Activated CD4-positive, alpha-beta T cell treated with anti-CD3 and anti-CD28 coated beads for 4 hours (primary cell): ENCODE data around the gene SERPINB10.
A peak's percentile ranks its signal among the peaks of the same experiment; 100 is the strongest.

Experiments used
- DNase-seq, 2 donors: peaks; one replicate each; pipeline ENCODE4 v3.0.0-alpha.2; 2020

Gene SERPINB10

GRCh38 chr18:63951302-63951705 is 43.5 kb downstream of the SERPINB10 start:
- DNase-seq = no peak

- DNase-seq = no peak
Measured at GRCh38 chr18:63953811-63954210, 46.1 kb downstream of the SERPINB10 start.

GRCh38 chr18:63956755-63957154 is 49.0 kb downstream of the SERPINB10 start:
- no peak for DNase-seq

- no peak for DNase-seq
Measured at GRCh38 chr18:63960891-63961290, 53.1 kb downstream of the SERPINB10 start.

DNA sequence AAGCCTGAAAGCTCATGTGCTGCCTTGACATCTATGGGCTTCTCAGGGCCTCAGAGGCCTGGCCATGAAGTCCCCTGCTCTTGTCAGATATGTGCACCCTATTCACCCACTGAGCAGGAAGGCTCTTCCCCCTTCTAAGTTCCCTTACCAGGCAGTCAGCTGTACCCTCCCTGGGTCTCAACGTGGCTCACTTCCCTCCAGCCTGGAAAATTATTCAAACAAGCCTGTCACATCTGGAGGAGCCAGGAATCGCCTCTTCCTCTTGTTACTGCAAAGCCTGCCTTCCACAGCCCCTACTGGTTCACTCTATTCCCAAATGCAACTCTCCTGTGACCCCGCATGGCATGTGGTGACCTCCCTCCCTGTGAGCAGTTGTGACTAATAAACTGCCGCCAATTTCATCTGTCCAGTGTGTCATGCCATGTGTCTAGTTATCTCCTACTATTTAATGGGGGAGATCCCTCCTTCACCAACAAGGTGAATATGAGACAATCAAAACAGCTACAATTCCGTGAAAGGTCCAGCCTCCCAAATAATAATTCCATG is 53.8 kb downstream of the SERPINB10 start:
- DNase-seq = no peak

DNA sequence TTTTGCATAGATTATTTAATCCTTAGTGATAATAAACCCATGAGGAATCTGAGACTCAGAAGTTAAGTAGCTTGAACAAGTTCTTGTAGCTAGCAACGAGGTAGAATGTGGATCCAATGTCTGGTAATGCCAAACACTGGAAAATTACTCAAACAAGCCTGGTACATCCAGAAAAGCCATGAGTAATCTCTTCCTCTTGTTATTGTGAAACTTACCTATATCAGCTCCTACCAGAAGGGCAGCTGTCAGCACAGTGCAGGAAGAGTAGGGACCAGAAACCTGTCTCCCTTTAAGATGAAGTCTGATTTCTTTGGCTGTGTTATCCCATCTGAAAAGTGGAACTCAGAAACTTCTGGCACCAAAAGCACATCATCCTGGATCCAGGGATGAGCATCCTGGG is 54.4 kb downstream of the SERPINB10 start:
- no peak for DNase-seq

GRCh38 chr18:63963615-63964256 is 56.0 kb downstream of the SERPINB10 start:
- DNase-seq = peak; percentile 23 to 57

DNA sequence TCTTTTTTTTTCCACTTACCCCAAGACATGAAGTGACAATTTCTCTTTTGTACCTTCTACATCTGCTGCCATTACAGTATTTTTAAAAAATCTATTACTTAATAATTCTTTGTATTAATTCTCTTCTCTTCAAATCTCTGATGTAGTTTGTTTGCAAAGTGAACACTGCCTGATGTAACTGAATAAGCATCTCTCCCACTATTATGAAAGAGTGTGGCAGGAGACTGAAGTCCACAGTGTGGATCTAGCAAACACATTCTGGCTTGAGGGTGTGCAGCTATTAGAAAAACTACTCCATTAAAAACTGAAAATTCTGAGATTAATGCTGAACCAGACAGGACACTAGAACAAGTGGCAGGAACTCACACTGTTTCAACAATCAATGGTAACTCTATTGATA is 57.1 kb downstream of the SERPINB10 start:
- DNase-seq = no peak

GRCh38 chr18:63965716-63966330 is 58.1 kb downstream of the SERPINB10 start:
- no peak for DNase-seq

GRCh38 chr18:63969942-63970808 is 62.4 kb downstream of the SERPINB10 start, which contains the start of gene SERPINB8:
SERPINB8 (plus strand) TSS chr18:63970081; CDS start chr18:63978309, 8,228 bp downstream.
- DNase-seq = peak; percentile 78 to 79

DNA sequence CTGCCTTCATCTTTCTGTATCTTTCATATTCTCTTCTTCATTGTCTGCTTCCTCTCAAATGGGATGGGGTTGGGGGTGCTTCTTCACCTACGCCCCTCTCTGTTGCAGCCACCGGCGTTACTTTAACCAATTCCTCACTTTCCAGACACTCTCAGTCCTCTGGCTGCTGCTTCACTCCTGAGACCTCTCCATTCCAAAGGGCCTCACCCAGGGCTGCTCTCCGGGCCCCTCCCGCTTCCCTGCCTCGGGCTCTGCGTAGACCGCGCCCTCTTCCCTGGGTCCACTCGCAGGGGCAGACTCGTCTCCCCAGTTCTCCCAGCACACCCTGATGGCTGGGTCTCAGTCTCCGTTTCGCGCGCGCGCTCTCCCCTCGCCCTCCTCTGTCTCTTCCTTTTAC is 63.0 kb downstream of the SERPINB10 start:
- DNase-seq = no peak

- no peak for DNase-seq
Measured at GRCh38 chr18:63971320-63972001, 63.7 kb downstream of the SERPINB10 start.

DNA sequence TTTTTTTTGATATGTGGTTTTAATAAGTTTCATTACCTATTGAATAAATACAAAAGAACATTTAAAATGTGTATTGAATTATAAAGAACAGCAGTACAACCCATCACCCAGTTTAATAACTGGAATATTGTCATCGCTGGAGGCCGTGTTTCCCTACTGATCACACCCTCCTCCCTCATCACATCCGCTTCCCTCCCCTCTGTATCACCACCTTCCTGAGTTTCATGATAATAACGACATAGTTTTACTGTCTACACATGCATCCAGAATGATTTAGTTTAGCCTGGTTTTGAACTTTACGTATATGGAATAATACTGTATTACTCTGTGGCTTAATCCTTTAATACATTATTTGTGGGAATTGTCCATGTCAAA is 64.2 kb downstream of the SERPINB10 start:
- DNase-seq = no peak

DNA sequence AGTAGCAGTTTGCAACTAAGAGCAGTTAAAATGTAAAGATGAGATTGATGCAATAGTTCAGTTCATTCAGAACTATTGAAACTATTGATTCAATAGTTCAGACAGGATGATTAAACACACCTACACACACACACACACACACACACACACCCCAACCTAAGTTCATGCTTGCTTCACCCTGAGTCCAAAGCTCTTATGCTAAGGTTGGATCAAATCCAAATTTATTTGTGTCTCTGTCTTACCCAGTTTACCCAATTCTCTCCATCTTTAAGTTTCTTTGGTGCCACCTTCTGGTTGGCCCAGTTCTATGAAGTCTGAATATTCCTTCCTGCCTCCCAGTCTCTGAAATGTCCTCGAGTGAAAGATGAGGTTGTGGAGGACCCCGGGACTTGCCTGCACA is 67.2 kb downstream of the SERPINB10 start:
- DNase-seq = peak in 1 of 2 donors; percentile 19

DNA sequence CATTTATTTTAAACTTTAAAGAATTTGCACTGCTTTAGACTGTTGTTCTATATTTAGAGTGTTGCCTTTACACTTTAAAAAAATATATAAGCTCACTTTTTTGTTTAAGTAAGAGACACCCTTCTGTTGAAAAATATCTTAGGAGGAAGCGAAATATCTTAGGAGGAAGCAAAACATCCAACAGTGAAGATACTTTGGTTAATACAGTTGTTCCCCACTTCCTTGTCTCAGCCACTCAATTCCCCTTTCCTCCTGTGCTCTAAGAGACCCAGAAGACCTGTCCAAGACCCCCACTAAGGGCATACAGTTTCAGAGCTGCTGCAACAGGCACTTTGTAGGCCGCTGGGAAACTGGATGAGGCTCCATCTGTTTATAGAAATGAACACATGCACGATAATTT is 67.9 kb downstream of the SERPINB10 start:
- no peak for DNase-seq

DNA sequence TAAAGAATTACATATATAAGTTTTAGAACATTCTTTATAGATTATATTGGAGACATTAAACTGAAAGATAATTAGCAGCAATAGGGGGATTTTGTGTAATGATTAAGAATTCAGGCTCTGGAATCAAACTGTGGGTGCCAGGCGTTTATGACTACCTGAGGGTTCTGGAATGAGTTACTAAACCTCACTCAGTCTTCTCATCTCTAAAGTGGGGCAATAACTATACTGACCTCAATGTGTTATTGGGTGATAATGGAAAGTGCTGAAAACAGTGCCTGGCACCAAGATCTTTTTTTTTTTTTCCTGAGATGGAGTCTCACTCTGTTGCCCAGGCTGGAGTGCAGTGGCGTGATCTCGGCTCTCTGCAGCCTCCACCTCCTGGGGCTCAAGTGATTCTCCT is 69.3 kb downstream of the SERPINB10 start:
- no peak for DNase-seq

DNA sequence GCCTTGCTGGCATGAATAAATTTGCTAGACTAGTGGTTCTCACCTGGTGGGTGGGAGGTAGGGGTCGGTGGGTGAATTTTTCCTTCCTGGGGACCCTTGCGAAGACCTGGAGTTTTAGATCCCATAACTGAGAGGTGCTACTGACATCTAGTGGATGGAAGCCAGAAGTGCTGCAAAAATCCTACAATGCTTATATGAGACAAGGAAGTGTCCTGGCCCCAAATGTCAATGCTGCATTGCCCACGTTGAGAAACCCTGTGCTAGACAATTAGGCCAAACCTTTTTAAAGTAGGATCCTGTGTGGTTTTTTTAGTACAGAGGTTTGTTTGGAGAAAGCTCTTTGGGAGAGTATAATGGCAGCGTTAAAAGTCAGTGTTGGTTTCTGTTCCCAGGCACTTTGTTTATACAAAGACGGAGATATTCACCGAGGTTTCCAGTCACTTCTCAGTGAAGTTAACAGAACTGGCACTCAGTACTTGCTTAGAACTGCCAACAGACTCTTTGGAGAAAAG is 71.7 kb downstream of the SERPINB10 start:
- DNase-seq = peak; percentile 21 to 44

DNA sequence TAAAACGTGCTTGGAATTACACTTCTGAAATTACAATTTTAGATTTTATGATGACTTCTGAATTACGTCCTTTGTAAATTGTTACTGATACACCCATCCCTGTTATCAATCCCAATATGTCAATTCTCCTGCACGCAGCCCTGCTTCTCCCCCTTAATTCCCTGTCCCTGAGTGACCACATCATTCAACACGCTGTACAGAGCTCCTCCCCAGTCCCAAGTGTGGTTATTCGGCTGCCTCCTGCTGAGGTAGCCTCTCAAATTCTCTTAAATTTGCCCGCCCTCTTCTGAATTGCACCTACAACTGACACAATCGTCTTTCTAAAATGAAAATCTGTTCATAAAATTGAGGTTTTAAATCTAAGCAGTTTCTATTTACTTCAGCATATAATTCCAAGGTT is 72.3 kb downstream of the SERPINB10 start:
- no peak for DNase-seq

GRCh38 chr18:63980896-63981460 is 73.2 kb downstream of the SERPINB10 start:
- no peak for DNase-seq

GRCh38 chr18:63981719-63982118 is 74.0 kb downstream of the SERPINB10 start:
- no peak for DNase-seq

GRCh38 chr18:63982361-63982760 is 74.6 kb downstream of the SERPINB10 start:
- no peak for DNase-seq
